HL-60 (cell line): ENCODE measurements around the gene CNOT11.

Experiments
- CTCF ChIP-seq: IDR thresholded peaks from one replicate; pipeline ENCODE4 v1.5.1; 2011; ENCODE audit warnings: low read length, control low read depth, inconsistent platforms; ENCODE audit not compliant: insufficient read depth
- POLR2AphosphoS5 ChIP-seq: IDR thresholded peaks from 2 replicates; pipeline ENCODE4 v1.6.1; 2012; ENCODE audit warnings: low read depth
- SPI1 ChIP-seq: IDR thresholded peaks from 2 replicates; pipeline ENCODE4 v1.6.1; 2012; ENCODE audit warnings: low read depth, mild to moderate bottlenecking, borderline replicate concordance

DNA sequence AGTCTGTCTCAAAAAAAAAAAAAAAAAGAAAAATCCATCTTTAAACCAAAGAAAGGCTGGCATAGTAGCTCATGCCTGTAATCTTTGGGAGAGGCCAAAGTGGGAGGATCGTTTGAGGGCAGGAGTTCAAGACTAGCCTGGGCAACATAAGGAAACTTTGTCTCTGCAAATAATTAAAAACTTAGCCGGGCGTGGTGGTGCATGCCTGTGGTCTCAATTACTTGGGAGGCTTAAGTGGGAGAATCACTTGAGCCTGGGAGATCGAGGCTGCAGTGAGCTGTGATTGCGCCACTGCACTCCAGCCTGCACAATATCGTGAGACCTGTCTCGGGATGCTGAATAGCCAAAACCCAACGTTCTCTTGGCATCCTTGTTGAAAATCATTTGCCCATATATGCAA is 6.1 kb downstream of the CNOT11 start:
- TF ChIP-seq CTCF (no peak), SPI1 (no peak), POLR2AphosphoS5 (no peak)
